GM21367 (cell line): ENCODE results near the gene CRYBA4.
"Not testable (repeated sequence)": the region's sequence is repeated elsewhere in the genome, so short reads cannot be mapped to it uniquely, and the experiment has no call there.

Experiments used
- ATAC-seq: cut with Tn5 transposase; IDR thresholded peaks from one replicate; pipeline ENCODE4 v1.9.1; 2021; ENCODE audit not compliant: unreplicated experiment

CRYBA4 gene

DNA sequence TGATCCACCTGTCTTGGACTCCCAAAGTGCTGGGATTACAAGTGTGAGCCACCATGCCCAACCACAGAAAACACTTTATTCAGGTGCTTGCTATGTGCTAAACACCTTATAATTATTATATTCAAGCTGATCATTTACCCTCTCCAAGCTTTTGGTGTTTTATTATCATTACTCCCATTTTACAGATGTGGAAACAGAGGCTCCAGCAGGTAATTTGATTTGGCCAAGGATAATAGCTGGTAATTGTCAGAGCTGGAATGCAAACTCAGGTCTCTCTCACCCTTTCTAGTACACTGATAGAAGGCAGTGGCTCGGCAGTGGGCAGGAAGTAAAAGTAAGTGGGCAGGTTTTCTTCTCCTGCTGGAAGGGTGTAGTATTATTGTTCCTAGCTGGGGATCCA, 28.0 kb upstream of the CRYBA4 start:
- ATAC-seq = no peak

DNA sequence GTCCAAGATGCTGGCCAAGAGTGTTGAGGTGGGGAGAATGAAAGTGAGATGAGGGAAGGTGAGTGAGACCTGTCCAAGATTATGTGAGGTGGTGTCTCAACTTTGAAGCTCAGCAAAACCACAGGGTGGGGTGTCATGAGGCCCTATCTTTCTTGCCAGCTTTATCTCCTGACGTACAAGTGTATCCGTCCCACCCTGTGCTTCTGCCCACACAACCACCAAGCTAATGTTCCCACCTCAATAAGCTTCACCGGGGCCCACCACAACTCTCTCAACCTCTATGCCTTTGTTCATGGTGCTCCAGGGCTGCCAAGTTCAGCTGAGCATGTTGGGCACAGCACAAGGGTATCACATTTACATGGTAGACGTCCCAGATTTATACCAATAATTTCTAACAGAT, 24.7 kb upstream of the CRYBA4 start:
- no peak for ATAC-seq

DNA sequence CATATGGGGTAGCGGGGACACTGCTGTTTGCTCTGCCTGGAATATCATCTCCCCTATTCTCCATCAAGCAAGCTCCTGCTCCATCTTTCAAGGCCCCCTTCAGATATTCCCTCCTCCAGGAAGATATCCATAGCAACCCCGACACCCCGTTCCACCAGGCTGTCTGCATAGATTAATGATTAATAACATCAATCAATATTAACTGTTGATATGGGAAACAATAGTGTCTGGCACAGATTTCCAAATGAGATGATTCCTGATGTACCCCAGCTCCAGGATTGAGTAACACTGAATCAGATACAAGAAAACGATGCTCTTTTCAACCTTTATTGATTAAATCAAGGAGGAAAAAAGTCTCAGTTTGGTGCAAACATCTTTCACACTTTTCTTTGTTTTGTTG, 24.3 kb upstream of the CRYBA4 start:
- no peak for ATAC-seq

DNA sequence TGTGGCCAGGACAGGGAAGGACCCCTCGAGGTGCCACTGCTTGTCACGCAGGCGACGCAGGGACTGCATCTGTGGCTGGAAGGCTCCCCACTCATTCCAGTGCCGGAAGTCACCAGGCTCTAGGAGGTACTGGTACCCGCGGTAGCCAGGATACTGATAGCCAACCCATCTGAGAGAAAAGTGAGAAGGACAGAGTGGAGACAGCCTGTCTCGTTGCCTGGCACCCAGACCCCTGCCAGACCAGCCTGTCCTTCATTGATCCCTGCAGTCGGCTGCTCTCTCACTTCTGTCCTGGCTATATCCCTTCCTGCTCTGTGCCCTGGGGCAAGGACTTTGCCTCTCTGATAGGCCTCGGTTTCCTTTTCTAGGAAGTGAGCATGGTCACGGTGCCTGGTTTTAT, 22.3 kb upstream of the CRYBA4 start:
- no peak for ATAC-seq

DNA sequence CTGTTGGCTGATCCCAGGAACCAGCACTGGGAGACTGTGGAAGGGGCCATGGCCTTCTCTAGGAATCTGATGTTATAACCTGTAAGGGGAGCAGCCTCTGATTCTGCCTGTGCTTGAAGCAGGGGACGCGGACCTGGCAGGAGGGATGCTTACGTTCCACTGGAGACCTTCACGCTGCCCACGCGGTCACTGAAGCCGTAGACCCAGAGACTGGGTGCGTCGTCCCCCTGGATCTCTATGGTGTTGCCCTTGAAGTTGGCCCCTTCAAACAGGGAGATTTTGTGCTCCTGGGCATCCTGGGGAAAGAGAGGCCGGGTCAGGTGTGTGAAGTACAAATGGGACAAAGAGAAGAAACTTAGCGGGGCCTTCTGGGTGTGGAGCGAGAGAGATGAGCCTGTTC, 20.0 kb upstream of the CRYBA4 start:
- no peak for ATAC-seq

DNA sequence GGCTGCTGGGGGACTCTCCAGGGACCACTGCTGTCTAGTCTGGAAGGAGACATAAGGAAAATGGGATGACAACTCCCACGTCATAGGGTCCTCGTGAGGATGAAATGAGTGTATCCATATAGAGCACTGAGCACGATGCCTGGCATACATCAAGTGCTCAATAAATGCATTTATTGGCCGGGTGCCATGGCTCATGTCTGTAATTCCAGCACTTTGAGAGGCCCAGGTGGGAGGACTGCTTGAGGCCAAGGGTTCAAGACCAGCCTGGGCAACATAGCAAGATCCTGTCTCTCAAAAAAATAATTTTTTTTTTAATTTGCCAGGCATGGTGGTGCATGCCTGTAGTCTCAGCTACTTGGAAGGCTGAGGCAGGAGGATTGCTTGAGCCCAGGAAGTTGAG, 19.6 kb upstream of the CRYBA4 start:
- ATAC-seq = no peak

DNA sequence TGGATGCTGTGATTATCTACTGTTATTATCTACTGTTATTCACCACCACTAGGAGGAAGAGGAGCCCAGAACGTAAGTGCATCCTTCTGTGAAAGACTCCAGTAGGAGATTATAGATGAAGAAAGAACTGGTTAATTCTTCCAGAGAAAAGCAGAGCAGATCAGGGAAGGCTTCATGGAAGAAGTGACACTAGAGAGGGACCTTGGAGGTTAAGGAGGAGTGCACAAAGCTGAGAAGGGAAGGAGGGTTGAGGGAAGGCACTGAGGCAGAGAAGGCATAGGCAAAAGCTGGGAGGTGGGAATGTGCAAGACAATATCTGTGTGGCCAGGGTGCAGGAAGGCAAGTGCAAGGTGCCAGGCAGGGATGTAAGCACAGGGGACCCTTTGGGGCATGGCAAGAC, 17.4 kb upstream of the CRYBA4 start:
- ATAC-seq = no peak

DNA sequence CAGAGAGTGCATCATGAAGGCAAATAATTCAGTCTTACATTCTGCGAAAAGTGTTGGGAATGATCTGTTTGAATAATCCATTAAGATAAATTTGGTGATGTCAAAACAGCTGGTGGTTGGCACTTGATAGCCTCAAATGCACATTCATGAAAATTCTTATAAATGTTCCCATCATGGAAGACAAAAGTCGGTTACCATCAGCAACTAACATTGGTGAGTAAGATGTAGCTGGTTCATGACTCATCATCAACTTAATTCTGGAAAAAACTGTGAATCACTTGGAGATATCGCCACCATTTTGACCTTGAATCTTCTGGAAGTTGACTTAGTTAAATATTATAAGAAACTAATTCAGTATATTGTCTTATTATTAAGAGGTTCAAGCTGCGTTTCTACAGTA, 15.2 kb upstream of the CRYBA4 start:
- no peak for ATAC-seq

DNA sequence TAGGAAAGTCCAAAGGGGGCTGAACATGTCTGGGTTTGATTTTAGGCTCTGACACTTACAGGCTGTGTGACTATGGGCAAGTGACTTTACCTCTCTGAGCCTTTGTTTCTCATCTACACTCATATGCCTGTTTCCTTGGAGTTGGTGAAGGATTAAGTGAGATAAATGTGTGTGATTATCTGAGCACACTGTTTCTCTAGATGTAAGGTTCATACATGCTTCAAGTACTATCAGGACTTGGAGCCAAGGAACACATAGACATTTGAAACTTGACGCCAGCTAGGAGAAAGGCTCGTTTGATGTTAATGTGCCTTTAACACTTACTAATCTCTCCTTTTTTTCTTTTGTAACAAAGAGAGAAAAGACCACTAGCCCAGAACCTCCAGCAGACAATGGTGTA, 13.6 kb upstream of the CRYBA4 start:
- no peak for ATAC-seq

DNA sequence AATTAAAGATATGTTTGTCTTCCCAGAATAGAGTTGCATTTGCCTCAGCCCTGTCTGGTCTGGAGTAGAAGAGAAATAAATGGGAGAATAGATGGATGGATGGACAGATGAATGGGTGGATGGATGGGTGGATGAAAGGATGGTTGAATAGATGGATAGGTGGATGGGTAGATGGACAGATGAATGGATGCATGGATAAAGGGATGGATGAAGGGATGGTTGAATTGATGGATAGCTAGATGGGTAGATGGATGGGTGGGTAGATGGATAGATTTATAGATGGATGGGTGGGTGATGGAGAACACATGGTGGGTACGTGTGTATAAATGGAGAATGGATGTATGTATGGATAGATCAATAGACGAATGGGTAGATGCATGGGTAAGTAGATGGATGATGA, 12.5 kb upstream of the CRYBA4 start:
- ATAC-seq = no peak

DNA sequence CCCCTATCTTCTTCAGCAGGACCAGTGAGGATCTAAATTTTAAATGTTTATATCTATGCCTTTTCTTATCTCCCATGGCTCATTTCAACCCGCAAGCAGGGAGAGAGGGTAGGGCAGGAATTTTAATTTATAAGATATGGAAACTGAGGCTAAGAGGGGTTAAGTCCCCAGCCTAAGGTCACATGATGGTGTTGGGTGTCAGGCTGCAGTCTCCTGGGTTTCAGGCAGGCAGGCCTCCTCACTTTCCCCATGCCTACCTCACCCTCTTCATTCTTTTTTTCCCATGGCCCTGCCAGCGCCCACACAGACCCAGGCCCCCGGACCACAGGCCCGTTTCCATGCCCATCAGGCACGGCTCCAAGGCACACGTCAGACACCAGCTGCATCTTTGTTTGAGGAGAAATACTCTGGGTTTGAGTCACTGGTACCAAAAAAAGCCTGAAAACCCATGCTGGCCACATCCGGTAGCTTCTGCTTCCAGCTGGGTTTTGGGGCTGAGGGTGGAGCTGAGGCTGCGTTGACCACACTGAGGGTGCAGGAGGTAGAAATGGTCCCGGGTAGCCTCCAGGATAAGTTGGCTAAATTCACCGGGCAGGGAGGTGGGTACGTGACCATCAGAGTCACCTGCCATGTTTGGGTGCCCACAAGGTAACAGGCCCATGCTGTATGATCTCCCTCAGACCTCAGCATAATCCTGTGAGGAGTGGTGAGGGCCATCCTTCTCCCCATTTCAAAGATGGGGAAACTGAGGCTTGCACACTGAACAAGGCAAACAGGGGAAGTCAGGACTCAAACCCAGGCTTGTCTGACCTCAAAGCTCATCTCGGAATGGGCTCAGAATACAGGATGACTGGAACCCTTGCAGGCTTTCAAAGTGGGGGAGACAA, 11.4 kb upstream of the CRYBA4 start:
- ATAC-seq = peak; percentile 85

DNA sequence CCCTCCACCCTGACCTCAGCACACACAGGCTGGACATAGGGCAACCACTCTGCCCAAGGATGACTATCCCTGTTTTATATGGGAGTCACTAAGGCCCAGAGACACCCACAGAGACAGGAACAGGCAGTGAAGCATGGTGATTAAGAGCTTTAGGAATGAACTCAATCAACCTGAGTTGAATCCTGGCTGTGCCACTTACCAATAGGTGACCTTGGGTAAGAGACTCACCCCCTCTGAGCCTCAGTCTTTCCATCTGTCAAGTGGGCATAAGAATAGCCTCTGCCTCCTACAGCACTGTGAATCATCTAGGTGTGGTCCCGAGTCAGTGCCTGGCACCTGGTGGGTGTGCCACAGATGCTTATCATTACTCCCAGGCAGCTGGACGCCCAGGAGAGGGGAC, 10.8 kb upstream of the CRYBA4 start:
- no peak for ATAC-seq

DNA sequence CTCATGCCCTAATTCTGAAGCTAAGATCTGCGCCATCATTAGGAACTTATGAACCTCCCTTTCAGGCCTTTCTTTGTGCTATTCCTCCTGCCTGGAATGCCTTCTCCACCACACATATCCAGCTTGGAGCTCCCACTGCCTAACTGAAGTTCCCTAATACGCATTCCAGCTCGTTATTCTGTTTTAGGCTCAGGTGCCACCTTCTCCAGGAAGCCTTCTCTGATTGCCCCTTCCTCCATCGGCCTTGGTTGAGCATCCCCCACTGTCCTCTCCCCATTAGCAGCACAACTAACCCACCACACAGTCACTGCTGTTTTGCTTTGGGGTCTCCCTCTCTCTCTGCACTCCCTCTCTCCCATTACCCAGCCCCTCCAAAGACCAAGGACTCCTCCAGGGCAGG, 9.1 kb upstream of the CRYBA4 start:
- ATAC-seq = no peak

DNA sequence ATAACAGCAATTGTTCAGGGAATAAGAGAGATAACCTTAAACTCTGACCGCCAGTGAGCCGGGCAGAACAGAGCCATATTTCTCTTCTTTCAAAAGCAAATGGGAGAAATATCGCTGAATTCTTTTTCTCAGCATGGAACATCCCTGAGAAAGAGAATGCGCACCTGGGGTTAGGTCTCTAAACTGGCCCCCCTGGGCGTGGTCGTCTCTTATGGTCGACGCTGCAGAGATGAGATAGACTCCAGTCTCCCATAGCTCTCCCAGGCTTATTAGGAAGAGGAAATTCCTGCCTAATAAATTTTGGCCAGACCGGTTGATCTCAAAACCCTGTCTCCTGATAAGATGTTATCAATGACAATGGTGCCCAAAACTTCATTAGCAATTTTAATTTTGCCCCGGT, 8.0 kb upstream of the CRYBA4 start:
- not testable (repeated sequence) for ATAC-seq

DNA sequence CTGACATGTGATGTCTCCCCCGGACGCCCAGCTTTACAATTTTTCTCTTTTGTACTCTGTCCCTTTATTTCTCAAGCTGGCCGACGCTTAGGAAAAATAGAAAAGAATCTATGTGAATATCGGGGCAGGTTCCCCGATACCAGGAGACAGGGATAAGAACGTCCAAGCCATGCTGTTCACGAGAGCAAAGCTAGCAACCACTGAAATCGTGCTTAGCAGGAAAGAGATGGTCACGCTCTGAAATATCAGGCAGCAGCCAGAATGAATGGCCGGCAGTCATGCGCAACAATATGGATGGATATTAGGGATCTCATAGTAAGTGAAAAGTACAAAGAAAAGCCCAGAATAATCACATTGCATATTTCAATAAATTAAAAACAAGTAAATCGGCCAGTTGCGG, 7.4 kb upstream of the CRYBA4 start:
- ATAC-seq = no peak

DNA sequence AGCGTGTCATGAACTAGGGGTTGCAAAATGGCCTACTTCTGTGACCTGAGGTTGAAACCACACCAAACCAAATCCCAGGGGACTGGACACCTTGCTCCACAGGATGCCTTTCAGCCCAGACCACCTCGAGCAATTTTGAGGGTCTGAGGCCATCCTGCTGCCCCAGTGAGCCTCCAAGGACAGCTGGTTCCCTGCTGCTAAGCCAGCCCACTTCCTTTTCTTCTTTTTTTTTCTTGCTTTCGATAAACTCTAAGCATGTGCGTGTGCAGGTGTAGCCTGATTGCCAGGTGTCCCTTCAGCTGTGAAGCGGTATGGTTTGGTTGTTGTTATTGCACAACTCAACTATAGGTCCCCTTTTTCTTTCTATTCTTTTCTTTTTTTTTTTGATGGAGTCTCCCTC, 6.6 kb upstream of the CRYBA4 start:
- no peak for ATAC-seq

DNA sequence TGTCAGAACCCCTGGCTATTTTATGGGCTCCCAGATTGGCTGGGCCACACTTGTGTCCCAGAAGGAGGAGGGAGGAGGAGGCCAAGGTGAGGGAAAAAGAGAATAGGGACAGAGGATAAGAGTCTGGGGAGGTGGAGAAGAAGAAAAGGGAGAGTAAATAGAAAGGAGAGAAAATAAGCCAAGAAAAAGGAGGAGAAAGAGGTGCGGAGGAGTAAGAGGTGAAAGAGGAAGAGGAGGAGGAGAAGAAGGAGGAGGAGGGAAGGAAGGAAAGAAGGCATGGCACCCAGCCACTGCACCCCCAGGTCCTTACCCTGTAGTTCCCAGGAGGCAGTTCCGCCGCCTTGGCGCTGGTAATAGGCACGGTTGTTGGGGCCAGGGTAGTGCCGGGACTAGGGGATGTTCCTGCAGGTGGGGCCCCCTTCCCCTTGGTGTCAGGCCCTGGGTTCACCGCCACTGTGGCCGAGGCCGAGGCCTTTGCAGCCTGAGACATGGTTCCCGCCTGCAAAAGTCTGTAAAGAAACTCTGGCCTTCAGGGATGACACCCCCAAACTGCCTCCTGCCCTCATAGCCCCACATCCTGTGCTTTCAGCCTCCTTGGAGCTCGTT, 5.8 kb upstream of the CRYBA4 start:
- no peak for ATAC-seq

DNA sequence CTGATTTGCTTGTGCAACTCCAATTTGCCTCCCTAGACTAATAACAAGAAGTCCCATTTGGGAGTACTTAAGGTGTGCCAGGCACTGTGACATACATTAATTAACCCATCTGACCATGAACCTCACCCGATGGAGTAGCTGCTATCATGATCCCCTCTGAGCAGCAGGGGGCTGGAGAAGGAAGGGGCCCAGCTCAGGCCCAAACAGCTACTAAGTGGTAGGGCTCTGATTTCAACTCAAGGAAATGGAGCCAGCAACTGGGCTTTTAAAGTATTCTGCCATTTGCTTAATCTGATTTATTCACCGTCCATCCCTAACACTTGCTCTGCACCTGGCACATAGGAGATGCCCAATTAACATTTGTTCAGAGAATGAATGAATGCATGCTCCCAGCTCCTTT, 5.1 kb upstream of the CRYBA4 start:
- no peak for ATAC-seq

DNA sequence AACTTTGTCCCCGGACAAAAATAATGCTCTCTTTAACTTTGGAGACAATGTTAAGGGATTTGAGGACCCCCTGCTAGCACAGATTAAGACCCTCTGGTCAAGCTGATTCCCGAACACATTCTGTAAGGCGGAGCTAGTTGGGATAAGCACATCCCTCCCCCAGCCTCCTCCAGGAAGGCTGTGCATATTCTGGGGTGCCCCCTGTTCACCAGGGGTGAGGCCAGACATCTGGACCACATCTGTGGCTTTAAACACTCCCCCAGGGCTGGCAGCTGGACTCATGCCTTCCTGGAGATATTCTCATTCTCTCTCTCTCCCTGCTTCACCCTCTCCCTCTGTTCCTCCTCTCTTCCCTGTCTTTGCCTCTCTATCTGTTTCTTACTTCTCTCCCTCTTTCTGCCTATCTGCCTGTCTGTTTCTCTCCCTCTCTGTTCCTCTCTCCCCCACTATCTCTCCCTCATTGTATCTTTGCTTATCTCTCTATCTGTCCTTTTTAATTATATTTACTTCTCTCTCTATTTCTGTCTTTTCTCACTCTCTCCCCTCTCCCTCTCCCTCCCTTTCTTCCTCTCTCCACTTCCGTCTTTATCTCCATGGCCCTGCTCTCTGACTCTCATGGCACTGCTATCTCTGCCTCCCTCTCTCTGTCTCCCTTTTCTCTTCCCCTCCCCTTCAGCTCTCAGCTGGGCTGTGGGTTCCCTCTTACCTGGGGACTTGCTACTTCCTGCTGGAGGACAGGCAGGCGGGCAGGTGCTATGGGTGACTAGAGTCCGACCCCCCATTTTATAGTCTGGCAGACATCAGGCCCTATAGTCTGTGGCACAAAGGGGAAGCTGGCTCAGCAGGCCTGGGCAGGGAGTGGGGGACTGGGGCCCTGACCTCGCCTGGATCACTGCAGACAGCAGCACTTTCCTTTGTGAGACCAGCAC, 4.2 kb upstream of the CRYBA4 start, which contains the start of gene CRYBB1:
TSS of gene CRYBB1 (minus strand) at position 757 of the 929 bp plus-strand sequence. CDS start 1,708 bp downstream, outside the sequence.
- ATAC-seq = no peak

DNA sequence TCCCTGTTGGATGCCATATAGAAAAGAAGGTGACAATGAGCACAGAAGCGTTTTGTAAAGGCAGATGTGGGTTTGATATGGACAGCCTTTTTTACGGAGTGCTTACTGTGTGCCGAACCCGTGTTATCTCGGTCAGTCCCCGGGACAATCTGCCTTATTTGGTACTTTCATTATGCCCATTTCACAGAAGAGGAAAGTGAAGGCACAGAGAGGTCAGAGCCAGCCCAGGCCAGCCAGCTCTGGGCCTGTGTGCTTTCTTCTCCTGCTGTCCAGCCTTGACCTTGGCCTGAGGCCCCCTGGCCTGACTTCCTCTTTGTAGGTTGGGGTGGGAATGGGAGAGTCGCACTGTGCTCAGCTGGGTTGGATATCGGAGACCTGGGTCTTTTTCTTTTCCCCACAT, 3.3 kb upstream of the CRYBA4 start:
- no peak for ATAC-seq

DNA sequence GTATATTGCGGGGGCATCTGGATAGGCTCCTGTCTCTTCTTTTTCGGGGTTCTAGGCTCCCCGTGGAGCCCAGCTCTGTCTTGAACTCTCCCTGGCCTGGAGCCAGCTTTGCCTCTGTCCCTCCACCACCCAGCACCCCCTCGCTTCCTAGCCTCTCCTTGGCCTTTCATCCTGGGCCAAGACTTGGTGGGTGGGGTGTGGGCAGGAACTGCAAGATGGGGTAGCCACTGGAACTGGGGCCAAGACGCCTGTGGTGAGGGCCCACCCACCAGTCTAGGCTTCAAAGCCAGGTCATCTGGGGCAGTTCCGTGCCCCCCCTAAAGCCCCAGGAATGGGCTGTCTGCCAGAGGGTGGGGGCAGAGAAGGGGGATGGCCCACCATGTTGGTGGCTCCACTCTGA, 2.3 kb upstream of the CRYBA4 start:
- ATAC-seq = no peak

DNA sequence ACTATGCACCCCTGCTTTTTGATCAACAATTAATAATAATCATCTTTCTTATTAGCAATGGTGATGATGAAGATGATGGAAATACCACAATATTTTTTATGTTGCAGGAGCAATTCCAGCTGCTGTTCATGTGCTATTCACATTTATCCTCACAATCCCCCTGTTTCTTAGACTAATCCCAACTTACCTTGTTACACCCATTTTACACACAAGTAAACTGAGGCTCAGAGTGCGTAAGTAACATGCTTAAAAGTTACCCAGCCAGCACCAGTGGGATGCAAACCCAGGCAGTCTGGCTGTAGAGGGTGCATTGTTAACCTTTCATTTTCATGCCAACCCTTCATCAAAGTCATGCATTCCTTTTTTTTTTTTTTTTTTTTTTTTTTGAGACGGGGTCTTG, 1.6 kb upstream of the CRYBA4 start:
- ATAC-seq = no peak
